ENCODE measurements around the gene UFSP2. TPM values are rescaled to one million over a fixed set of nuclear protein-coding genes. Genes with fewer than 3 reads are reported as not detected.

Gene UFSP2
- total and polyA plus RNA-seq, 4 donors: 12.2 to 17.2 (median 14.7) TPM

GRCh38 chr4:185441479-185441878, 15.7 kb upstream of the UFSP2 start:
- Histone ChIP-seq H3K27me3 (ENCODE audit: control insufficient read depth in 4 of 4, insufficient read depth in 4 of 4, low read length in 3 of 4) (no peaks in the 10 kb centered on the region), H3K4me1 (ENCODE audit: control insufficient read depth in 4 of 4, insufficient read depth in 4 of 4, low read length in 3 of 4) (no peaks in the 10 kb centered on the region), H3K9ac (ENCODE audit: low read depth in 1 of 2, low read length in 2 of 2) (no peak overlapping the region), H3K4me3 (ENCODE audit: low read depth in 1 of 3, low read length in 3 of 3) (no peak overlapping the region), H3K36me3 (ENCODE audit: control insufficient read depth in 4 of 4, insufficient read depth in 3 of 4, low read depth in 1 of 4, low read length in 3 of 4) (no peaks in the 10 kb centered on the region), H3K9me3 (ENCODE audit: control insufficient read depth in 4 of 4, low read length in 3 of 4) (no peaks in the 10 kb centered on the region), H3K27ac (ENCODE audit: low read depth in 1 of 2, low read length in 2 of 2) (no peak overlapping the region)
- TF ChIP-seq TAF1 (conservative IDR thresholded peaks at IDR 0.05) (no peak), FOXA1 (IDR thresholded peaks at IDR 0.05) (no peak), REST (IDR thresholded peaks at IDR 0.05) (no peak), HNF4A (conservative IDR thresholded peaks at IDR 0.05) (no peak), JUND (IDR thresholded peaks at IDR 0.05) (no peak), NR2F2 (IDR thresholded peaks at IDR 0.05) (no peak), ATF3 (IDR thresholded peaks at IDR 0.05) (no peak), SP1 (IDR thresholded peaks at IDR 0.05) (no peak), EGR1 (IDR thresholded peaks at IDR 0.05; ENCODE audit: low read depth in 2 of 2) (no peak), RAD21 (IDR thresholded peaks at IDR 0.05) (no peak), FOXA2 (IDR thresholded peaks at IDR 0.05) (no peak), RXRA (IDR thresholded peaks at IDR 0.05) (no peak), HNF4G (IDR thresholded peaks at IDR 0.05) (no peak), YY1 (IDR thresholded peaks at IDR 0.05) (no peak), GABPA (IDR thresholded peaks at IDR 0.05 in 1 of 2, conservative IDR thresholded peaks at IDR 0.05 in 1 of 2) (no peak)
- TF ChIP-seq, protein P1, sequence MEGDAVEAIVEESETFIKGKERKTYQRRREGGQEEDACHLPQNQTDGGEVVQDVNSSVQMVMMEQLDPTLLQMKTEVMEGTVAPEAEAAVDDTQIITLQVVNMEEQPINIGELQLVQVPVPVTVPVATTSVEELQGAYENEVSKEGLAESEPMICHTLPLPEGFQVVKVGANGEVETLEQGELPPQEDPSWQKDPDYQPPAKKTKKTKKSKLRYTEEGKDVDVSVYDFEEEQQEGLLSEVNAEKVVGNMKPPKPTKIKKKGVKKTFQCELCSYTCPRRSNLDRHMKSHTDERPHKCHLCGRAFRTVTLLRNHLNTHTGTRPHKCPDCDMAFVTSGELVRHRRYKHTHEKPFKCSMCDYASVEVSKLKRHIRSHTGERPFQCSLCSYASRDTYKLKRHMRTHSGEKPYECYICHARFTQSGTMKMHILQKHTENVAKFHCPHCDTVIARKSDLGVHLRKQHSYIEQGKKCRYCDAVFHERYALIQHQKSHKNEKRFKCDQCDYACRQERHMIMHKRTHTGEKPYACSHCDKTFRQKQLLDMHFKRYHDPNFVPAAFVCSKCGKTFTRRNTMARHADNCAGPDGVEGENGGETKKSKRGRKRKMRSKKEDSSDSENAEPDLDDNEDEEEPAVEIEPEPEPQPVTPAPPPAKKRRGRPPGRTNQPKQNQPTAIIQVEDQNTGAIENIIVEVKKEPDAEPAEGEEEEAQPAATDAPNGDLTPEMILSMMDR (IDR thresholded peaks at IDR 0.05; ENCODE audit: low read depth, low read length, missing input control): no peak
- TF ChIP-seq, protein P2, sequence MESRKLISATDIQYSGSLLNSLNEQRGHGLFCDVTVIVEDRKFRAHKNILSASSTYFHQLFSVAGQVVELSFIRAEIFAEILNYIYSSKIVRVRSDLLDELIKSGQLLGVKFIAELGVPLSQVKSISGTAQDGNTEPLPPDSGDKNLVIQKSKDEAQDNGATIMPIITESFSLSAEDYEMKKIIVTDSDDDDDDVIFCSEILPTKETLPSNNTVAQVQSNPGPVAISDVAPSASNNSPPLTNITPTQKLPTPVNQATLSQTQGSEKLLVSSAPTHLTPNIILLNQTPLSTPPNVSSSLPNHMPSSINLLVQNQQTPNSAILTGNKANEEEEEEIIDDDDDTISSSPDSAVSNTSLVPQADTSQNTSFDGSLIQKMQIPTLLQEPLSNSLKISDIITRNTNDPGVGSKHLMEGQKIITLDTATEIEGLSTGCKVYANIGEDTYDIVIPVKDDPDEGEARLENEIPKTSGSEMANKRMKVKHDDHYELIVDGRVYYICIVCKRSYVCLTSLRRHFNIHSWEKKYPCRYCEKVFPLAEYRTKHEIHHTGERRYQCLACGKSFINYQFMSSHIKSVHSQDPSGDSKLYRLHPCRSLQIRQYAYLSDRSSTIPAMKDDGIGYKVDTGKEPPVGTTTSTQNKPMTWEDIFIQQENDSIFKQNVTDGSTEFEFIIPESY (IDR thresholded peaks at IDR 0.05): no peak
- no peak for DNase-seq (ENCODE audit: low spot score)
- WGBS: 95% methylated on average over 2 of the region's 2 CpGs

- Histone ChIP-seq H3K4me3 (ENCODE audit: low read depth in 1 of 3, low read length in 3 of 3) (no peak overlapping the region), H3K36me3 (ENCODE audit: control insufficient read depth in 4 of 4, insufficient read depth in 3 of 4, low read depth in 1 of 4, low read length in 3 of 4) (no peaks in the 10 kb centered on the region), H3K9me3 (ENCODE audit: control insufficient read depth in 4 of 4, low read length in 3 of 4) (no peaks in the 10 kb centered on the region), H3K27ac (ENCODE audit: low read depth in 1 of 2, low read length in 2 of 2) (no peak overlapping the region), H3K4me1 (ENCODE audit: control insufficient read depth in 4 of 4, insufficient read depth in 4 of 4, low read length in 3 of 4) (no peaks in the 10 kb centered on the region), H3K27me3 (ENCODE audit: control insufficient read depth in 4 of 4, insufficient read depth in 4 of 4, low read length in 3 of 4) (no peaks in the 10 kb centered on the region), H3K9ac (ENCODE audit: low read depth in 1 of 2, low read length in 2 of 2) (no peak overlapping the region)
- no peak for DNase-seq (ENCODE audit: low spot score)
- TF ChIP-seq, protein P1 (IDR thresholded peaks at IDR 0.05; ENCODE audit: low read depth, low read length, missing input control): no peak
- TF ChIP-seq FOXA1 (IDR thresholded peaks at IDR 0.05): no peak
- no peak for TF ChIP-seq ATF3 (IDR thresholded peaks at IDR 0.05)
- TF ChIP-seq NR2F2 (IDR thresholded peaks at IDR 0.05): no peak
- TF ChIP-seq EGR1 (IDR thresholded peaks at IDR 0.05; ENCODE audit: low read depth in 2 of 2): no peak
- TF ChIP-seq RXRA (IDR thresholded peaks at IDR 0.05): no peak
- TF ChIP-seq HNF4G (IDR thresholded peaks at IDR 0.05): no peak
- no peak for TF ChIP-seq JUND (IDR thresholded peaks at IDR 0.05)
- no peak for TF ChIP-seq YY1 (IDR thresholded peaks at IDR 0.05)
- TF ChIP-seq REST (IDR thresholded peaks at IDR 0.05): no peak
- TF ChIP-seq FOXA2 (IDR thresholded peaks at IDR 0.05): no peak
- TF ChIP-seq, protein P3, sequence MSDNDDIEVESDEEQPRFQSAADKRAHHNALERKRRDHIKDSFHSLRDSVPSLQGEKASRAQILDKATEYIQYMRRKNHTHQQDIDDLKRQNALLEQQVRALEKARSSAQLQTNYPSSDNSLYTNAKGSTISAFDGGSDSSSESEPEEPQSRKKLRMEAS (IDR thresholded peaks at IDR 0.05): no peak
Measured at GRCh38 chr4:185437809-185438208, 12.0 kb upstream of the UFSP2 start.

Measured in liver (tissue), 9 donors.